DND-41 (cell line): ENCODE results near the gene TRIP13.

Experiments used
- ATAC-seq: fragments of 200-7000 bp; cut with Tn5 transposase; 3 replicates; pipeline ENCODE4 v1.9.1; 2021; ENCODE audit warnings: low read depth; ENCODE audit not compliant: insufficient read depth
- DNase-seq: peaks from one replicate; pipeline ENCODE4 v3.0.0-alpha.2; 2020
- H2AFZ ChIP-seq: 2 replicates; pipeline ENCODE4 v1.6.0; 2012; ENCODE audit warnings: low read depth, low read length
- H3K27ac ChIP-seq: 2 replicates; pipeline ENCODE4 v1.5.1; 2012; ENCODE audit warnings: low read length, inconsistent platforms
- H3K27me3 ChIP-seq: fragments of 200-600 bp; sonication (generic); 2 replicates; pipeline ENCODE4 v1.6.0; 2012; ENCODE audit warnings: low read length, mild to moderate bottlenecking, inconsistent platforms; ENCODE audit not compliant: insufficient read depth, poor library complexity
- H3K36me3 ChIP-seq: 2 replicates; pipeline ENCODE4 v1.5.1; 2012; ENCODE audit warnings: low read length, inconsistent platforms; ENCODE audit not compliant: insufficient read depth
- H3K4me1 ChIP-seq: 2 replicates; pipeline ENCODE4 v1.5.1; 2012; ENCODE audit warnings: mild to moderate bottlenecking, low read length; ENCODE audit not compliant: insufficient read depth
- H3K4me2 ChIP-seq: 2 replicates; pipeline ENCODE4 v1.6.0; 2012; ENCODE audit warnings: mild to moderate bottlenecking, moderate library complexity, low read length, inconsistent platforms; ENCODE audit not compliant: insufficient read depth
- H3K4me3 ChIP-seq, 2 experiments: fragments of 200-600 bp in 1 of 2; shearing (Covaris generic) in 1 of 2; 2 replicates each; pipeline ENCODE4 v1.5.1; 2012 to 2016; ENCODE audit warnings: inconsistent platforms in 2 of 2, low read length in 2 of 2, mild to moderate bottlenecking in 2 of 2, low read depth in 1 of 2, moderate library complexity in 1 of 2
- H3K79me2 ChIP-seq: 2 replicates; pipeline ENCODE4 v1.6.0; 2012; ENCODE audit warnings: low read length, inconsistent platforms; ENCODE audit not compliant: insufficient read depth
- H3K9ac ChIP-seq: 2 replicates; pipeline ENCODE4 v1.6.0; 2012; ENCODE audit warnings: low read depth, mild to moderate bottlenecking, inconsistent platforms, low read length, moderate library complexity
- H3K9me3 ChIP-seq: 2 replicates; pipeline ENCODE4 v1.5.1; 2012; ENCODE audit warnings: low read length, moderate library complexity, mild to moderate bottlenecking, inconsistent platforms; ENCODE audit not compliant: insufficient read depth, severe bottlenecking
- H4K20me1 ChIP-seq: 2 replicates; pipeline ENCODE4 v1.6.0; 2012; ENCODE audit warnings: low read length; ENCODE audit not compliant: insufficient read depth
- EZH2 ChIP-seq: IDR thresholded peaks from 3 replicates; pipeline ENCODE4 v1.6.1; 2012; ENCODE audit warnings: borderline replicate concordance, low read depth, mild to moderate bottlenecking, moderate library complexity, low read length, inconsistent platforms; ENCODE audit not compliant: severe bottlenecking
- TF ChIP-seq, protein P1 (sequence below): IDR thresholded peaks from 2 replicates; pipeline ENCODE4 v1.5.1; 2012; ENCODE audit warnings: borderline replicate concordance, low read length, moderate library complexity, mild to moderate bottlenecking; ENCODE audit not compliant: poor library complexity, severe bottlenecking; ENCODE audit errors: extremely low read depth

Gene TRIP13

DNA sequence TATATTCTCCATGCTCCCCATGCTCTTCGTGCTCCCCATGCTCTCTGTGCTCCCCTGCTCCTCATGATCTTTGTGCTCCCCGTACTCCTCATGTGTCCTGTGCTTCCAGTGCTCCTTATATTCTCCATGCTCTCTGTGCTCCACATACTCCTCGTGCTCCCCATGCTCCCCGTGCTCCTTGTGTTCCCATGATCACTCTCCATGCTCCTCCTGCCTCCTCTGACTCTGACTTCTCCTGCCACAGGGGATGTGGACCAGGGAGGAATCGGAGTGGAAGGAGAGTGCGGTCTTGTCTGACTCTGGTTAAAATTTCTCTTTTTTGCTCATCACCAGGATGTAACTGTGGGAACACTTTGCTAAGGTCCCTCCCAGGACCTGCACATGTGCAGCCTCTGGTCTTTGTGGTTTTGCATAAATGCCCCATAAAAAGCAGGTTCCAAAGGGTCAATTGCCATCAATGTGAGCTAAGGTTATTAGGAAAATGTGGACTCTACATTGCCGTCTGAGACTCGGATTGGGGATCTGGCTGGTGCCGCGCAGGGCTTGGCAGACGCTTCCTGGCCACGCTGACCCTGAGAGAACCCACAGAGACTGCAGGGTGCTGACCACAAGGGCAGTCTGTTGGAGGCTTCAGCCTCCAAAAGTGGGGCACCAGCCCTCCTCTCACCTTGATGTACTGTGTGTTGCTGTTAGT is 52.5 kb downstream of the TRIP13 start:
- DNase-seq (no peak), ATAC-seq (no peak)
- Histone ChIP-seq H3K27me3 (peaks cover 15% of the 10 kb centered on the region), H3K4me1 (peaks cover 15% of the 10 kb centered on the region; the same call in 1 of the 2 replicates), H3K79me2 (no peaks in the 10 kb centered on the region), H2AFZ (no peak overlapping the region), H3K9me3 (no peaks in the 10 kb centered on the region), H4K20me1 (peaks cover 14% of the 10 kb centered on the region), H3K9ac (no peak overlapping the region), H3K4me3 (no peak overlapping the region), H3K4me2 (no peak overlapping the region), H3K27ac (no peak overlapping the region), H3K36me3 (no peaks in the 10 kb centered on the region)
- TF ChIP-seq, protein P1, sequence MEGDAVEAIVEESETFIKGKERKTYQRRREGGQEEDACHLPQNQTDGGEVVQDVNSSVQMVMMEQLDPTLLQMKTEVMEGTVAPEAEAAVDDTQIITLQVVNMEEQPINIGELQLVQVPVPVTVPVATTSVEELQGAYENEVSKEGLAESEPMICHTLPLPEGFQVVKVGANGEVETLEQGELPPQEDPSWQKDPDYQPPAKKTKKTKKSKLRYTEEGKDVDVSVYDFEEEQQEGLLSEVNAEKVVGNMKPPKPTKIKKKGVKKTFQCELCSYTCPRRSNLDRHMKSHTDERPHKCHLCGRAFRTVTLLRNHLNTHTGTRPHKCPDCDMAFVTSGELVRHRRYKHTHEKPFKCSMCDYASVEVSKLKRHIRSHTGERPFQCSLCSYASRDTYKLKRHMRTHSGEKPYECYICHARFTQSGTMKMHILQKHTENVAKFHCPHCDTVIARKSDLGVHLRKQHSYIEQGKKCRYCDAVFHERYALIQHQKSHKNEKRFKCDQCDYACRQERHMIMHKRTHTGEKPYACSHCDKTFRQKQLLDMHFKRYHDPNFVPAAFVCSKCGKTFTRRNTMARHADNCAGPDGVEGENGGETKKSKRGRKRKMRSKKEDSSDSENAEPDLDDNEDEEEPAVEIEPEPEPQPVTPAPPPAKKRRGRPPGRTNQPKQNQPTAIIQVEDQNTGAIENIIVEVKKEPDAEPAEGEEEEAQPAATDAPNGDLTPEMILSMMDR, result no peak
- TF ChIP-seq EZH2, result no peak

DNA sequence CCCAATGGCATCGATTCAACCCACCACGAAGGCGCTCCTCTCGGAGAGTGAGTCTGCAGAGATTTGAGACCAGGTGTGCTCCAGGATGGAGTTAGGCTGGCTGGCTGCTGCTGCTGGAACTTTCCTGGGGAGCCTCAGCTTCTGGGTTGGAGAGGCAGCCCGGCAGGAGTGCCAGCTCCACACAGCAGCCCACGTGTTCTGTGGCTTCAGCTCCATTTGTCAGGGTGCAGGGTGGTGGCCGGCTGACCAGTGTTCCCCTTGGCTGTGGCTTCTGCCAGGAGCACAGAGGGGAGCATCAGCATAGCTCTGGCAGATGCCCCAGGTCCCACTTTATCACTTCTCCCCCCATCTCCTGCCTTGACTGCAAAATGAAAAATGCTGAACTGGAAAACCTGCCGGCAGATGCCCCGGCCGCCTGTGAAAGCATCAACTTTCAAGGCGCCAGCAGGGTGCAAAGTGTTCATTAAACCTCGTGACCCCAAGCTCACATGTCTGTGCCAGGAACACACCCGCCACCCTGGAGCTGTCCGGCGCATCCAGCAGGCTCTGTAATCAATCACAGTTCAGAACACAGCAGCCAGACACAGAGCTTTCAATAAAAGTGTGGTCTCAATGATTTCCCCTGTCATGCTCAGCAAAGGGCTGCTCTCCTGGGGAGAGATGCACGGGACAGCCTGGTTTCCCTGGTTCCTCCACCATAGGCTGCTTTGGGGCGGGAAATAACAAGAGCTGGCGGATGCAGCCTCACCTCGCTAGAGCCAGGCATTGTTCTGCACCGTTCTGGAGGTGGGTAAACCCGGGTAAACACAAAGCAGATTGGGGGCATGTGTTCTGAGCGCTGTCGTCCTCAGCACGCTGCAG is 53.2 kb downstream of the TRIP13 start:
- H3K4me2 ChIP-seq, result no peak overlapping the region
- no peak for TF ChIP-seq EZH2
- TF ChIP-seq, protein P1, result no peak
- H3K36me3 ChIP-seq, result no peaks in the 10 kb centered on the region
- peaks cover 16% of the 10 kb centered on the region for H3K27me3 ChIP-seq
- H2AFZ ChIP-seq, result no peak overlapping the region
- H3K9ac ChIP-seq, result no peak overlapping the region
- no peak overlapping the region for H3K4me3 ChIP-seq
- no peak for DNase-seq
- H3K9me3 ChIP-seq, result peaks cover 6% of the 10 kb centered on the region
- no peaks in the 10 kb centered on the region for H3K79me2 ChIP-seq
- peaks cover 15% of the 10 kb centered on the region; the same call in 1 of the 2 replicates for H3K4me1 ChIP-seq
- H4K20me1 ChIP-seq, result peaks cover 14% of the 10 kb centered on the region
- no peak overlapping the region for H3K27ac ChIP-seq
- no peak for ATAC-seq

DNA sequence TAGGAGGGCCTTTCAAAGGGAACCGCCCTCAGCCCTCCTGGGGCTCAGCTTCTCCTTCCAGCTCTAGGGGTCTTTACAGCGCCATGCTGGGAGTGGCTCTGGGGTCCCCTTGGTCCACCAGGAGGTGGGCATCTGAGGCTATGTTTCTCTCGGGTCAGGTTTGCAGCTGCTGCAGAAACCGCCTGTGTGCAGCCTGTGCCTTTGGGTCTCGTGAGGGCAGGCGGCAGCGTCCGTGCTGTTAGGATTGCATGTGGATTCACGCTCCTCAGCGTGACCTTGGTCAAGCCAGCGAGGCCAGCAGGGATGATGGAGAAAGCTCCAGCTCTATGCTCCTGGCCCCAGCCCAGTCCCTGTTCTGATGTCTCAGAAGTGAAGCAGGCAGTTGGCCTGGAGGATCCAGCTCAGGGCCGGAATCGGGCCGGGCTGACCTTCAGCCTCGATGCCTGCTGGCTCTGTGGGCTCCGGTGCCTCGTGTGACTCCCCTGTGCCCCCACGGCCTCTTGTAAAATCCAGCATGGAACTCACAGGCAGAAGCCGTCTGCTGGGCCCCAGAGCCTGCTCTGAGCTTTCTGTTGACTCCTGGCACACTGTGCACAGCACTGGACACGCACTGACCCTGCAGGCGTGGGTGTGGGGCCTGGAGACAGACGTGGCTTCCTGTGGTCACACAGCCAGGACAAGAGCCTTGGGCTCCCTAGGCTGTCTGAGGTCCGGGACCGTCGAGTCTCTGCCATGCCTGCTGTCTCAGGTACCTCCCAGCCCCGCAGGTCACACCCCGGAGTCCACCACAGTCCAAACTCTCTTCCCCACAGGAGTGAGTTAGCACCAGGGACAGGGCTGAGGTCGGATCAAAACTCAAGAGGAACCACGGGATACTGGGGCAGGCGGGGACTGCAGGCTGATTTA is 54.3 kb downstream of the TRIP13 start:
- H3K36me3 ChIP-seq, result no peaks in the 10 kb centered on the region
- peaks cover 15% of the 10 kb centered on the region; the same call in 1 of the 2 replicates for H3K4me1 ChIP-seq
- ATAC-seq, result no peak
- no peak overlapping the region for H2AFZ ChIP-seq
- no peak overlapping the region for H3K27ac ChIP-seq
- TF ChIP-seq, protein P1, result no peak
- no peak for TF ChIP-seq EZH2
- H3K9me3 ChIP-seq, result peaks cover 9% of the 10 kb centered on the region
- H3K79me2 ChIP-seq, result no peaks in the 10 kb centered on the region
- peaks cover 14% of the 10 kb centered on the region for H4K20me1 ChIP-seq
- no peak overlapping the region for H3K4me2 ChIP-seq
- no peak for DNase-seq
- no peak overlapping the region for H3K4me3 ChIP-seq
- H3K9ac ChIP-seq, result no peak overlapping the region
- peaks cover 20% of the 10 kb centered on the region for H3K27me3 ChIP-seq
